CD14-positive monocyte (primary cell): ENCODE data around the gene ZNF502. TPM values are rescaled to one million over a fixed set of nuclear protein-coding genes. Genes with fewer than 3 reads are reported as not detected.

Experiments used
- DNase-seq, 3 donors: peaks; one replicate each; pipeline ENCODE4 v3.0.0-alpha.2; 2011 to 2022
- H2AFZ ChIP-seq: 2 replicates; pipeline ENCODE4 v1.6.0; 2012; ENCODE audit warnings: mild to moderate bottlenecking, low read depth, low read length, inconsistent platforms; ENCODE audit not compliant: insufficient read depth, poor library complexity, severe bottlenecking
- H3K27ac ChIP-seq, 2 donors: 1 replicate in 1 of 2; 2 replicates in 1 of 2; pipeline ENCODE4 v1.5.1; 2012 to 2013; ENCODE audit warnings: low read length in 2 of 2, control low read depth in 1 of 2, inconsistent platforms in 1 of 2, low read depth in 1 of 2, mild to moderate bottlenecking in 1 of 2
- H3K27me3 ChIP-seq, 2 donors: one replicate each; pipeline versions ENCODE4 v1.6.0 to v1.6.1; 2011 to 2013; ENCODE audit warnings: low read length in 2 of 2; ENCODE audit not compliant: control insufficient read depth in 2 of 2, insufficient read depth in 2 of 2
- H3K36me3 ChIP-seq, 2 donors: replicated peaks in 1 of 2; 1 replicate in 1 of 2; 2 replicates in 1 of 2; pipeline versions ENCODE4 v1.5.1 to v1.6.1; 2012 to 2013; ENCODE audit warnings: low read length in 2 of 2, control low read depth in 1 of 2, inconsistent platforms in 1 of 2, mild to moderate bottlenecking in 1 of 2; ENCODE audit not compliant: insufficient read depth in 2 of 2, control insufficient read depth in 1 of 2
- H3K4me1 ChIP-seq, 2 donors: 1 replicate in 1 of 2; 2 replicates in 1 of 2; pipeline versions ENCODE4 v1.5.1 to v1.6.1; 2012 to 2013; ENCODE audit warnings: low read length in 2 of 2, control low read depth in 1 of 2, inconsistent platforms in 1 of 2, mild to moderate bottlenecking in 1 of 2, moderate library complexity in 1 of 2; ENCODE audit not compliant: insufficient read depth in 2 of 2, control insufficient read depth in 1 of 2
- H3K4me2 ChIP-seq: replicated peaks from 2 replicates; pipeline ENCODE3; 2012; ENCODE audit warnings: low read length, moderate library complexity, mild to moderate bottlenecking; ENCODE audit not compliant: poor library complexity, severe bottlenecking; ENCODE audit errors: extremely low read depth
- H3K4me3 ChIP-seq, 3 experiments: fragments of 200-600 bp in 1 of 3; sonication (generic) in 1 of 3; replicated peaks in 1 of 3; 1 replicate in 2 of 3; 2 replicates in 1 of 3; pipeline ENCODE4 v1.5.1; 2011 to 2013; ENCODE audit warnings: low read length in 3 of 3, mild to moderate bottlenecking in 3 of 3, control low read depth in 2 of 3, low read depth in 2 of 3, inconsistent platforms in 1 of 3, moderate library complexity in 1 of 3
- H3K79me2 ChIP-seq: 2 replicates; pipeline ENCODE4 v1.6.0; 2012; ENCODE audit warnings: mild to moderate bottlenecking, control low read depth, inconsistent platforms, low read length, moderate library complexity; ENCODE audit not compliant: insufficient read depth
- H3K9ac ChIP-seq: 2 replicates; pipeline ENCODE4 v1.6.0; 2017; ENCODE audit warnings: low read length, mild to moderate bottlenecking; ENCODE audit not compliant: insufficient read depth, poor library complexity, severe bottlenecking
- H3K9me3 ChIP-seq, 2 donors: replicated peaks in 1 of 2; 1 replicate in 1 of 2; 2 replicates in 1 of 2; pipeline versions ENCODE4 v1.5.1 to v1.6.1; 2012 to 2013; ENCODE audit warnings: low read length in 2 of 2, control low read depth in 1 of 2; ENCODE audit not compliant: control insufficient read depth in 1 of 2, insufficient read depth in 1 of 2
- H4K20me1 ChIP-seq: 2 replicates; pipeline ENCODE4 v1.6.0; 2012; ENCODE audit warnings: mild to moderate bottlenecking, low read length, control low read depth, moderate library complexity; ENCODE audit not compliant: insufficient read depth
- H3K27ac Mint-ChIP-seq, 7 donors: one replicate each; pipeline ENCODE4 v1.8.0; 2020; ENCODE audit warnings: mild to moderate bottlenecking in 7 of 7, mixed read lengths in 7 of 7, moderate library complexity in 6 of 7, inconsistent platforms in 2 of 7
- H3K27me3 Mint-ChIP-seq, 3 donors: one replicate each; pipeline ENCODE4 v1.8.0; 2021 to 2022; ENCODE audit warnings: low read depth in 3 of 3, mild to moderate bottlenecking in 3 of 3, mixed read lengths in 3 of 3, moderate library complexity in 3 of 3, inconsistent platforms in 1 of 3
- H3K36me3 Mint-ChIP-seq, 2 donors: one replicate each; pipeline ENCODE4 v1.8.0; 2020; ENCODE audit warnings: mixed read lengths in 2 of 2, inconsistent platforms in 1 of 2, mild to moderate bottlenecking in 1 of 2
- H3K4me1 Mint-ChIP-seq: one replicate; pipeline ENCODE4 v1.8.0; 2020; ENCODE audit warnings: mild to moderate bottlenecking, mixed read lengths
- H3K4me3 Mint-ChIP-seq, 2 donors: one replicate each; pipeline ENCODE4 v1.8.0; 2020; ENCODE audit warnings: mild to moderate bottlenecking in 2 of 2, mixed read lengths in 2 of 2, moderate library complexity in 1 of 2
- H3K9me3 Mint-ChIP-seq, 7 donors: one replicate each; pipeline ENCODE4 v1.8.0; 2020 to 2022; ENCODE audit warnings: mixed read lengths in 7 of 7, mild to moderate bottlenecking in 6 of 7, moderate library complexity in 6 of 7, inconsistent platforms in 2 of 7
- WGBS: methylation state at CpG from one replicate; pipeline ENCODE4 v1.1.5; 2013; ENCODE audit warnings: missing lambda C conversion rate; ENCODE audit not compliant: insufficient coverage; 5-methylcytosine and 5-hydroxymethylcytosine counted together
- intact Hi-C, 2 donors: fragments of 100-400 bp; cut with micrococcal nuclease; formaldehyde crosslinking; loops; one replicate each; pipeline versions ENCODE4 v1.15.0 to v1.15.1; 2023
- polyA plus RNA-seq, 3 donors: library from polyadenylated mRNA; depleted of rRNA in 1 of 3; unstranded in 2 of 3; stranded (reverse) in 1 of 3; fragments of 300-500 nt in 2 of 3; fragments of >200 nt in 1 of 3; fragmentation: Illumina TruSeq in 2 of 3; gene quantifications; 1 replicate in 2 of 3; 2 replicates in 1 of 3; pipeline ENCODE4 v1.2.3, GENCODE V29; 2012 to 2021
- TF ChIP-seq, protein P1 (sequence below): fragments of 200-600 bp; IDR thresholded peaks from one replicate; pipeline ENCODE4 v1.8.0; 2022; ENCODE audit warnings: antibody characterized with exemption, mild to moderate bottlenecking

The ZNF502 gene
- polyA plus RNA-seq, 3 donors: 0.20 to 0.28 (median 0.23) TPM

DNA sequence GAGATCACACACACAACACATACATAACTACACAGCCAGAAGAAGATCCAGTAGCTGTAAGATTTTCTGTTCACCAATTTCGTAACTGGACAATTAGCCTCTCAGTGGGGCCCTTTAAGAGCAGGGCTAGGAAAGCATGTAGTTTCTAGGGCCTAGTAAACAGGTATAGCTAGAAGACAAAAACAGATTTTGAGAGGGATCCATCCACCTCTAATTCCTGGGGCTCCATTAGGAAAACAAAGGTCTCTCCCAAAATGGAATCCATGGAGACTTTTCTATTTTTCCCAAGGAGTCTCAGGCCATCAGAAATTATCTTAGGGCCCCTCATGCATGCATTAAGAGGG, 59.6 kb downstream of the ZNF502 start:
- no peak overlapping the region for H3K27ac ChIP-seq
- no peak overlapping the region for H3K9ac ChIP-seq
- H3K9me3 ChIP-seq: peaks cover 41 to 70% of the 10 kb centered on the region in 2 donors
- Mint-ChIP-seq H3K4me3 (no peak overlapping the region), H3K36me3 (peaks cover 45 to 86% of the 10 kb centered on the region in 2 donors), H3K27ac (no peak overlapping the region), H3K27me3 (no peaks in the 10 kb centered on the region), H3K4me1 (no peaks in the 10 kb centered on the region), H3K9me3 (peaks cover 16 to 77% (median 54%) of the 10 kb centered on the region in 7 donors)
- no peak overlapping the region for H2AFZ ChIP-seq
- no peaks in the 10 kb centered on the region for H3K4me1 ChIP-seq
- H3K79me2 ChIP-seq: peaks cover 74% of the 10 kb centered on the region
- H3K4me2 ChIP-seq: no peak overlapping the region
- no peaks in the 10 kb centered on the region for H3K27me3 ChIP-seq
- no peak for DNase-seq
- H3K4me3 ChIP-seq: no peak overlapping the region
- no peaks in the 10 kb centered on the region for H4K20me1 ChIP-seq
- no CpG with 5 or more reads among the region's 1 CpG for WGBS
- TF ChIP-seq, protein P1, sequence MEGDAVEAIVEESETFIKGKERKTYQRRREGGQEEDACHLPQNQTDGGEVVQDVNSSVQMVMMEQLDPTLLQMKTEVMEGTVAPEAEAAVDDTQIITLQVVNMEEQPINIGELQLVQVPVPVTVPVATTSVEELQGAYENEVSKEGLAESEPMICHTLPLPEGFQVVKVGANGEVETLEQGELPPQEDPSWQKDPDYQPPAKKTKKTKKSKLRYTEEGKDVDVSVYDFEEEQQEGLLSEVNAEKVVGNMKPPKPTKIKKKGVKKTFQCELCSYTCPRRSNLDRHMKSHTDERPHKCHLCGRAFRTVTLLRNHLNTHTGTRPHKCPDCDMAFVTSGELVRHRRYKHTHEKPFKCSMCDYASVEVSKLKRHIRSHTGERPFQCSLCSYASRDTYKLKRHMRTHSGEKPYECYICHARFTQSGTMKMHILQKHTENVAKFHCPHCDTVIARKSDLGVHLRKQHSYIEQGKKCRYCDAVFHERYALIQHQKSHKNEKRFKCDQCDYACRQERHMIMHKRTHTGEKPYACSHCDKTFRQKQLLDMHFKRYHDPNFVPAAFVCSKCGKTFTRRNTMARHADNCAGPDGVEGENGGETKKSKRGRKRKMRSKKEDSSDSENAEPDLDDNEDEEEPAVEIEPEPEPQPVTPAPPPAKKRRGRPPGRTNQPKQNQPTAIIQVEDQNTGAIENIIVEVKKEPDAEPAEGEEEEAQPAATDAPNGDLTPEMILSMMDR: no peak
- intact Hi-C loops: no loop called here
- H3K36me3 ChIP-seq: peaks cover 15 to 95% of the 10 kb centered on the region in 2 donors

Other genes with a start within 250 kb of the ZNF502 start
- 1 to 10 TPM in 2 of 3 donors, under 1 TPM in 1; 0.41 to 2.5 (median 1.1) TPM for gene ZNF445, start 235.0 kb upstream of the ZNF502 start, polyA plus RNA-seq
- under 1 TPM; 0.29 to 0.51 (median 0.48) TPM for gene ZKSCAN7, start 157.5 kb upstream of the ZNF502 start, polyA plus RNA-seq
- gene ZNF660, start 127.7 kb upstream of the ZNF502 start, polyA plus RNA-seq: under 1 TPM in 2 of 3 donors, not detected in 1; 0.17 TPM
- gene ZNF197, start 87.6 kb upstream of the ZNF502 start, polyA plus RNA-seq: 1 to 10 TPM; 1.2 to 3.6 (median 2.1) TPM
- 1 to 10 TPM; 1.2 to 2.5 (median 2.5) TPM for gene ZNF35, start 63.9 kb upstream of the ZNF502 start, polyA plus RNA-seq
- gene ZNF501, start 17.0 kb downstream of the ZNF502 start, polyA plus RNA-seq: under 1 TPM; 0.08 to 0.59 (median 0.35) TPM
- gene KIAA1143, start 49.0 kb downstream of the ZNF502 start, polyA plus RNA-seq: 10 to 100 TPM in 2 of 3 donors, 1 to 10 TPM in 1; 2.4 to 26.4 (median 19.1) TPM
- gene KIF15, start 49.1 kb downstream of the ZNF502 start, polyA plus RNA-seq: under 1 TPM in 2 of 3 donors, not detected in 1; 0.15 to 0.16 TPM
- gene TMEM42, start 149.3 kb downstream of the ZNF502 start, polyA plus RNA-seq: 10 to 100 TPM; 16.2 to 31.2 (median 27.5) TPM
- under 1 TPM in 1 of 3 donors, not detected in 2; 0.04 TPM for gene TGM4, start 161.9 kb downstream of the ZNF502 start, polyA plus RNA-seq